Liver (tissue), 9 donors: Measurements from ENCODE around the gene HOXC13. TPM values are rescaled to one million over a fixed set of nuclear protein-coding genes. Genes with fewer than 3 reads are reported as not detected.

Experiments
- DNase-seq: peaks from one replicate; pipeline ENCODE4 v3.0.0-alpha.2; 2017; ENCODE audit warnings: low spot score
- H3K27ac ChIP-seq, 2 donors: one replicate each; pipeline ENCODE4 v1.7.0; 2013; ENCODE audit warnings: inconsistent platforms in 2 of 2, low read length in 2 of 2, control low read depth in 1 of 2, low read depth in 1 of 2, mild to moderate bottlenecking in 1 of 2
- H3K27me3 ChIP-seq, 4 donors: one replicate each; pipeline versions ENCODE4 v1.6.1 to v1.7.0; 2013; ENCODE audit warnings: low read length in 3 of 4, inconsistent platforms in 1 of 4, mild to moderate bottlenecking in 1 of 4, moderate library complexity in 1 of 4; ENCODE audit not compliant: control insufficient read depth in 4 of 4, insufficient read depth in 4 of 4
- H3K36me3 ChIP-seq, 4 donors: one replicate each; pipeline versions ENCODE4 v1.6.1 to v1.7.0; 2013; ENCODE audit warnings: low read length in 3 of 4, mild to moderate bottlenecking in 3 of 4, low read depth in 1 of 4, moderate library complexity in 1 of 4; ENCODE audit not compliant: control insufficient read depth in 4 of 4, insufficient read depth in 3 of 4
- H3K4me1 ChIP-seq, 4 donors: one replicate each; pipeline versions ENCODE4 v1.6.1 to v1.7.0; 2013; ENCODE audit warnings: low read length in 3 of 4, mild to moderate bottlenecking in 3 of 4, moderate library complexity in 1 of 4; ENCODE audit not compliant: control insufficient read depth in 4 of 4, insufficient read depth in 4 of 4
- H3K4me3 ChIP-seq, 3 donors: one replicate each; pipeline versions ENCODE4 v1.6.1 to v1.7.0; 2013; ENCODE audit warnings: low read length in 3 of 3, control low read depth in 1 of 3, low read depth in 1 of 3, mild to moderate bottlenecking in 1 of 3
- H3K9ac ChIP-seq, 2 donors: one replicate each; pipeline ENCODE4 v1.7.0; 2013; ENCODE audit warnings: low read length in 2 of 2, mild to moderate bottlenecking in 2 of 2, moderate library complexity in 2 of 2, control low read depth in 1 of 2, low read depth in 1 of 2
- H3K9me3 ChIP-seq, 4 donors: one replicate each; pipeline versions ENCODE4 v1.6.1 to v1.7.0; 2013; ENCODE audit warnings: low read length in 3 of 4; ENCODE audit not compliant: control insufficient read depth in 4 of 4
- ATF3 ChIP-seq: IDR thresholded peaks from 2 replicates; pipeline ENCODE4 v1.6.1; 2016; ENCODE audit warnings: antibody characterized with exemption
- CTCF ChIP-seq: fragments of 150-350 bp; IDR thresholded peaks from 2 replicates; pipeline ENCODE4 v1.5.1; 2017; ENCODE audit warnings: improper control_type of control experiment, low read depth, low read length; ENCODE audit not compliant: missing input control
- EGR1 ChIP-seq, 2 donors: IDR thresholded peaks; 2 replicates each; pipeline ENCODE4 v1.6.1; 2016 to 2018; ENCODE audit warnings: antibody characterized with exemption in 2 of 2, low read depth in 2 of 2
- FOXA1 ChIP-seq: IDR thresholded peaks from 2 replicates; pipeline ENCODE4 v1.6.1; 2016; ENCODE audit warnings: antibody characterized with exemption
- GABPA ChIP-seq, 2 donors: IDR thresholded peaks in 1 of 2; conservative IDR thresholded peaks in 1 of 2; 2 replicates each; pipeline ENCODE4 v1.6.1; 2016; ENCODE audit warnings: antibody characterized with exemption in 2 of 2, mild to moderate bottlenecking in 1 of 2, moderate library complexity in 1 of 2
- HNF4A ChIP-seq, 2 donors: conservative IDR thresholded peaks; 2 replicates each; pipeline ENCODE4 v1.6.1; 2016; ENCODE audit warnings: antibody characterized with exemption in 2 of 2, mild to moderate bottlenecking in 2 of 2
- HNF4G ChIP-seq: IDR thresholded peaks from 2 replicates; pipeline ENCODE4 v1.6.1; 2016; ENCODE audit warnings: antibody characterized with exemption
- MAX ChIP-seq: IDR thresholded peaks from 2 replicates; pipeline ENCODE4 v1.6.1; 2016; ENCODE audit warnings: antibody characterized with exemption
- NR2F2 ChIP-seq: IDR thresholded peaks from 2 replicates; pipeline ENCODE4 v1.6.1; 2016; ENCODE audit warnings: antibody characterized with exemption
- REST ChIP-seq: IDR thresholded peaks from 2 replicates; pipeline ENCODE4 v1.6.1; 2016; ENCODE audit warnings: antibody characterized with exemption, mild to moderate bottlenecking
- RXRA ChIP-seq, 2 donors: IDR thresholded peaks; 2 replicates each; pipeline ENCODE4 v1.6.1; 2017 to 2018; ENCODE audit warnings: antibody characterized with exemption in 2 of 2, mild to moderate bottlenecking in 1 of 2
- TAF1 ChIP-seq: conservative IDR thresholded peaks from 2 replicates; pipeline ENCODE4 v1.6.1; 2016; ENCODE audit warnings: antibody characterized with exemption, mild to moderate bottlenecking
- YY1 ChIP-seq: IDR thresholded peaks from 2 replicates; pipeline ENCODE4 v1.6.1; 2016; ENCODE audit warnings: antibody characterized with exemption, mild to moderate bottlenecking
- ZBTB33 ChIP-seq: IDR thresholded peaks from 2 replicates; pipeline ENCODE4 v1.6.1; 2016; ENCODE audit warnings: antibody characterized with exemption
- WGBS: extraction: QIAGEN DNeasy Blood & Tissue Kit; methylation state at CpG from one replicate; pipeline ENCODE4 v1.1.7; 2013; 5-methylcytosine and 5-hydroxymethylcytosine counted together
- polyA plus RNA-seq, 2 donors: library from polyadenylated mRNA; stranded (reverse) in 1 of 2; unstranded in 1 of 2; fragments of 200-250 nt in 1 of 2; fragments of >200 nt in 1 of 2; fragmentation: Nextera tagmentation in 1 of 2; extraction: Ambion mirVana in 1 of 2; gene quantifications; one replicate each; pipeline versions ENCODE4 v1.2.1 to v1.2.3, GENCODE V29; 2013 to 2015
- total RNA-seq, 2 donors: library from RNA; depleted of rRNA; stranded (reverse); fragments of >200 nt; gene quantifications; one replicate each; pipeline ENCODE4 v1.2.3, GENCODE V29; 2014
- donor health status: healthy.
- donor health status: healthy.
- donor health status: healthy.
- donor health status: healthy.
- donor health status: healthy.

Gene HOXC13
- total and polyA plus RNA-seq, 4 donors = not detected

- no peak for DNase-seq
- Histone ChIP-seq H3K9me3 (peaks cover 0 to 3% (median 0%) of the 10 kb centered on the region in 4 donors), H3K4me3 (no peak overlapping the region), H3K36me3 (no peaks in the 10 kb centered on the region), H3K4me1 (peaks cover 0 to 3% (median 0%) of the 10 kb centered on the region in 4 donors), H3K27ac (no peak overlapping the region), H3K9ac (no peak overlapping the region), H3K27me3 (peaks cover 9 to 52% (median 23%) of the 10 kb centered on the region in 4 donors)
- WGBS = 26% methylated on average over 4 of the region's 4 CpGs
- TF ChIP-seq ATF3 (no peak), NR2F2 (no peak), FOXA1 (no peak), ZBTB33 (no peak), RXRA (IDR thresholded peaks at IDR 0.05) (no peak), EGR1 (IDR thresholded peaks at IDR 0.05; ENCODE audit: low read depth in 2 of 2) (no peak), REST (no peak), CTCF (no peak), TAF1 (no peak), YY1 (no peak), HNF4G (no peak), HNF4A (conservative IDR thresholded peaks at IDR 0.05) (no peak), MAX (no peak)
These were observed 6.6 kb upstream of the HOXC13 start for GRCh38 chr12:53931844-53932581.

- H3K4me3 ChIP-seq = no peak overlapping the region
- 42% methylated on average over 4 of the region's 4 CpGs for WGBS
- H3K27me3 ChIP-seq = peaks cover 9 to 50% (median 25%) of the 10 kb centered on the region in 4 donors
- no peak for DNase-seq
- no peaks in the 10 kb centered on the region for H3K36me3 ChIP-seq
- no peak overlapping the region for H3K27ac ChIP-seq
- TF ChIP-seq TAF1 (no peak), HNF4G (no peak), MAX (no peak), GABPA (IDR thresholded peaks at IDR 0.05 in 1 of 2, conservative IDR thresholded peaks at IDR 0.05 in 1 of 2) (no peak)
- H3K9ac ChIP-seq = no peak overlapping the region
- peaks cover 0 to 3% (median 0%) of the 10 kb centered on the region in 4 donors for H3K9me3 ChIP-seq
- H3K4me1 ChIP-seq = peaks cover 0 to 3% (median 0%) of the 10 kb centered on the region in 4 donors
These were observed 5.7 kb upstream of the HOXC13 start for GRCh38 chr12:53932915-53933314.
